PC-3 (cell line): ENCODE data around the gene TAC4. TPM values are rescaled to one million over a fixed set of nuclear protein-coding genes. Genes with fewer than 3 reads are reported as not detected.
A peak's percentile ranks its signal among the peaks of the same experiment; 100 is the strongest.

Experiments used
- ATAC-seq: fragments of 200-7000 bp; cut with Tn5 transposase; 2 replicates; pipeline ENCODE4 v1.9.1; 2020; ENCODE audit warnings: mild to moderate bottlenecking, moderate library complexity
- BruUV-seq: library from RNA; stranded (reverse); fragments of 400-500 nt; replicated peaks from 2 replicates; lab custom pipeline; 2021; lab: Mats Ljungman, UMichigan
- CTCF ChIA-PET: fragments of 300-600 bp; sonication (Branson Sonifier 250); formaldehyde crosslinking; loops from one replicate; lab custom pipeline; 2022; ENCODE audit warnings: antibody characterized with exemption; lab: Charles Lee
- POLR2A ChIA-PET: fragments of 300-600 bp; sonication (Branson Sonifier 250); formaldehyde crosslinking; loops from one replicate; lab custom pipeline; 2022; ENCODE audit warnings: antibody characterized with exemption; ENCODE audit not compliant: unreplicated experiment; lab: Charles Lee
- DNase-seq: peaks from one replicate; pipeline ENCODE4 v3.0.0-alpha.2; 2015
- H2AFZ ChIP-seq: fragments of 300-600 bp; sonication (generic); 2 replicates; pipeline ENCODE4 v1.6.0; 2016; ENCODE audit warnings: antibody characterized with exemption, low read length
- H3F3A ChIP-seq: fragments of 300-600 bp; sonication (generic); one replicate; pipeline ENCODE4 v1.6.0; 2017; ENCODE audit warnings: antibody characterized with exemption, low read length, control low read depth, mild to moderate bottlenecking; ENCODE audit not compliant: unreplicated experiment
- H3K27ac ChIP-seq: fragments of 300-600 bp; sonication (generic); 2 replicates; pipeline ENCODE4 v1.5.1; 2016; ENCODE audit warnings: mild to moderate bottlenecking, low read length
- H3K27me3 ChIP-seq: fragments of 300-600 bp; sonication (generic); 2 replicates; pipeline ENCODE4 v1.6.1; 2016; ENCODE audit warnings: low read length, mixed read lengths
- H3K36me3 ChIP-seq: fragments of 300-600 bp; sonication (generic); 2 replicates; pipeline ENCODE4 v1.6.1; 2016; ENCODE audit warnings: low read depth, mixed run types, low read length, mixed read lengths
- H3K4me1 ChIP-seq: fragments of 300-600 bp; sonication (generic); 2 replicates; pipeline ENCODE4 v1.5.1; 2016; ENCODE audit warnings: low read length; ENCODE audit not compliant: insufficient read depth
- H3K4me2 ChIP-seq: fragments of 300-600 bp; sonication (generic); 2 replicates; pipeline ENCODE4 v1.6.0; 2016; ENCODE audit warnings: low read length
- H3K4me3 ChIP-seq: fragments of 300-600 bp; sonication (generic); 2 replicates; pipeline ENCODE4 v1.5.1; 2016; ENCODE audit warnings: mild to moderate bottlenecking, low read length, mixed read lengths
- H3K79me2 ChIP-seq: fragments of 300-600 bp; sonication (generic); 2 replicates; pipeline ENCODE4 v1.6.1; 2017; ENCODE audit warnings: low read length, mixed read lengths
- H3K9ac ChIP-seq: fragments of 300-600 bp; sonication (generic); 2 replicates; pipeline ENCODE4 v1.6.0; 2016; ENCODE audit warnings: mild to moderate bottlenecking, low read length
- H3K9me2 ChIP-seq: fragments of 300-600 bp; sonication (generic); replicated peaks from 2 replicates; pipeline ENCODE4 v1.6.1; 2016; ENCODE audit warnings: mixed run types, low read length, mixed read lengths
- H3K9me3 ChIP-seq: fragments of 300-600 bp; sonication (generic); 2 replicates; pipeline ENCODE4 v1.6.1; 2016; ENCODE audit warnings: low read length, mixed read lengths
- H4K20me1 ChIP-seq: fragments of 300-600 bp; sonication (generic); 2 replicates; pipeline ENCODE4 v1.6.1; 2016; ENCODE audit warnings: low read length, mixed read lengths
- CTCF ChIP-seq: fragments of 300-600 bp; sonication (generic); conservative IDR thresholded peaks from 2 replicates; pipeline ENCODE4 v1.5.1; 2017; ENCODE audit warnings: antibody characterized with exemption, low read depth, mild to moderate bottlenecking, low read length
- EZH2 ChIP-seq: fragments of 300-600 bp; sonication (generic); IDR thresholded peaks from one replicate; pipeline ENCODE4 v1.6.1; 2017; ENCODE audit warnings: antibody characterized with exemption, mild to moderate bottlenecking, low read length; ENCODE audit not compliant: unreplicated experiment
- EZH2phosphoT487 ChIP-seq: fragments of 300-600 bp; sonication (generic); IDR thresholded peaks from 2 replicates; pipeline ENCODE4 v1.6.1; 2018; ENCODE audit warnings: mild to moderate bottlenecking, antibody characterized with exemption, low read length, borderline replicate concordance
- intact Hi-C: fragments of 100-400 bp; cut with micrococcal nuclease; formaldehyde crosslinking; loops from 2 replicates; pipeline ENCODE4 v1.9.0; 2023
- total RNA-seq: library from RNA; depleted of rRNA; stranded (reverse); fragments of >200 nt; gene quantifications from 2 replicates; pipeline ENCODE4 v1.2.3, GENCODE V29; 2014

TAC4 gene
- total RNA-seq, 1 experiment from 2014 or later, result not detected

- H3K4me3 ChIP-seq, result no peak overlapping the region
- no peaks in the 10 kb centered on the region for H3F3A ChIP-seq
- TF ChIP-seq EZH2 (no peak), EZH2phosphoT487 (no peak), CTCF (no peak)
- ATAC-seq (no peak), DNase-seq (no peak)
- H4K20me1 ChIP-seq, result no peaks in the 10 kb centered on the region
- no peak overlapping the region for H3K4me2 ChIP-seq
- H3K27me3 ChIP-seq, result no peaks in the 10 kb centered on the region
- ChIA-PET CTCF (no interaction called here), POLR2A (no interaction called here)
- H3K9me3 ChIP-seq, result no peaks in the 10 kb centered on the region
- H3K79me2 ChIP-seq, result no peaks in the 10 kb centered on the region
- no peaks in the 10 kb centered on the region for H3K36me3 ChIP-seq
- no TSS peak for BruUV-seq
- intact Hi-C loops, result no loop called here
- no peak overlapping the region for H2AFZ ChIP-seq
- H3K27ac ChIP-seq, result no peak overlapping the region
- no peak overlapping the region for H3K9ac ChIP-seq
- H3K4me1 ChIP-seq, result no peaks in the 10 kb centered on the region
- H3K9me2 ChIP-seq, result no peaks in the 10 kb centered on the region
Observed at GRCh38 chr17:49845321-49845720, 2.5 kb downstream of the TAC4 start.

GRCh38 chr17:49843774-49844350 lies 4.0 kb downstream of the TAC4 start:
- Histone ChIP-seq H3K4me2 (no peak overlapping the region), H3K9me2 (no peaks in the 10 kb centered on the region), H3K4me1 (no peaks in the 10 kb centered on the region), H4K20me1 (no peaks in the 10 kb centered on the region), H3K27ac (no peak overlapping the region), H2AFZ (no peak overlapping the region), H3K4me3 (no peak overlapping the region), H3K27me3 (no peaks in the 10 kb centered on the region), H3K9ac (no peak overlapping the region), H3F3A (no peaks in the 10 kb centered on the region), H3K36me3 (no peaks in the 10 kb centered on the region), H3K9me3 (no peaks in the 10 kb centered on the region), H3K79me2 (no peaks in the 10 kb centered on the region)
- ChIA-PET POLR2A (no interaction called here), CTCF (no interaction called here)
- ATAC-seq (peak; percentile 67), DNase-seq (peak; percentile 56)
- no TSS peak for BruUV-seq
- intact Hi-C loops, result no loop called here
- TF ChIP-seq EZH2phosphoT487 (no peak), CTCF (peak; percentile 73)

GRCh38 chr17:49842846-49843245 lies 5.0 kb downstream of the TAC4 start:
- no peaks in the 10 kb centered on the region for H4K20me1 ChIP-seq
- BruUV-seq, result no TSS peak
- POLR2A ChIA-PET, result no interaction called here
- H3K4me2 ChIP-seq, result no peak overlapping the region
- no peaks in the 10 kb centered on the region for H3F3A ChIP-seq
- no peaks in the 10 kb centered on the region for H3K27me3 ChIP-seq
- ATAC-seq (no peak), DNase-seq (no peak)
- CTCF ChIA-PET, result no interaction called here
- no peak overlapping the region for H3K27ac ChIP-seq
- no peaks in the 10 kb centered on the region for H3K79me2 ChIP-seq
- H3K9ac ChIP-seq, result no peak overlapping the region
- no peak overlapping the region for H3K4me3 ChIP-seq
- H3K4me1 ChIP-seq, result no peaks in the 10 kb centered on the region
- no peaks in the 10 kb centered on the region for H3K9me2 ChIP-seq
- intact Hi-C loops, result no loop called here
- no peak for TF ChIP-seq EZH2
- no peak for TF ChIP-seq EZH2phosphoT487
- no peak for TF ChIP-seq CTCF
- H3K9me3 ChIP-seq, result no peaks in the 10 kb centered on the region
- H2AFZ ChIP-seq, result no peak overlapping the region
- H3K36me3 ChIP-seq, result no peaks in the 10 kb centered on the region
